ENCODE data around the gene GFI1B.

DNA sequence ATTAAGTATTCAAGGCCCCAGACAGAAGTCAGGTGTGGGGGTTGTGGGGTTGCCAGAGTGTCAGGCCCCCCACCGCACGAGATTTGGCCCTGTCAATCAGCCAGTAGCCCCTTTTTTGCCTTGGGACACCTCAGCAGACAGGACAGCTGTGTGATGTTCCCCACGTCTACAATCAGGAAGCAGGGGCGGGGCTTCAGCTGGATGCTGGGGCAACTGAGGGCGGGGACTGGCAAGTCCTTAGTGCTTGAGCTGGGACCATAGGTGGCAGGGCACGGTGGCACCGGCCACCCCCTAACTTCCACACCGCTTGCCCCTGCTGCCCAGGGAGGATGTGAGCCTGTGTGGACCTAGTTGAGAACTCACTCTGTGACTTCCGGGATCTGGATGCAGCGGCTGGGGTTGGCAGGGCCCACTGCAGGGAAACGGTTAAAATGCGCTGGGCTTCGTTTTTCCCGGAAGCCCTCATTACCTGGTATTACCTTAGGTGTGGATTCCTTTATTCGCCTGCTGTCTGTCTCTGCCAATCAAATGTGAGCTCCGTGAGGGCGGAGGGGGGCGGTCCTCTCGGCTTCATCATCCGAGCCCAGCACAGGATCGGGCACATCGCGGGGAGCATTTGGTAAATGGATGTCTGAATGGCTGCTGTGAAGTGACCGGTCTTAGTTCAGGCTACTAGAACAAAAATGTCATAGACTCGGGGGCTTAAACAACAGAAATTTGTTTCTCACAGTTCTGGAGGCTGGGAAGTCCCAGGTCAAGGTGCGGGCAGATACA is 44.8 kb downstream of the GFI1B start:
- TF ChIP-seq EZH2 (conservative IDR thresholded peaks at IDR 0.05; ENCODE audit: low read depth, low read length) (no peak), ZNF274 (CRISPR knock-in tag; IDR thresholded peaks at IDR 0.05) (no peak), ZNF333 (CRISPR knock-in tag; IDR thresholded peaks at IDR 0.05; ENCODE audit: borderline replicate concordance) (no peak), RNF219 (CRISPR knock-in tag; IDR thresholded peaks at IDR 0.05) (no peak), ESRRA (CRISPR knock-in tag; IDR thresholded peaks at IDR 0.05; ENCODE audit: low read depth) (no peak), GABPA (IDR thresholded peaks at IDR 0.05; ENCODE audit: low read depth, low read length) (no peak), GABPA (CRISPR knock-in tag; IDR thresholded peaks at IDR 0.05; ENCODE audit: low read depth) (no peak), SRF (IDR thresholded peaks at IDR 0.05; ENCODE audit: low read depth, low read length) (no peak), ZBTB38 (CRISPR knock-in tag; IDR thresholded peaks at IDR 0.05) (no peak), ZNF567 (CRISPR knock-in tag; IDR thresholded peaks at IDR 0.05; ENCODE audit: borderline replicate concordance) (no peak), ZNF768 (CRISPR knock-in tag; IDR thresholded peaks at IDR 0.05) (no peak), RAD21 (CRISPR knock-in tag; IDR thresholded peaks at IDR 0.05) (no peak), ZNF816 (CRISPR knock-in tag; IDR thresholded peaks at IDR 0.05; ENCODE audit: borderline replicate concordance) (no peak), MEIS2 (CRISPR knock-in tag; IDR thresholded peaks at IDR 0.05) (no peak)
- TF ChIP-seq, protein P1, sequence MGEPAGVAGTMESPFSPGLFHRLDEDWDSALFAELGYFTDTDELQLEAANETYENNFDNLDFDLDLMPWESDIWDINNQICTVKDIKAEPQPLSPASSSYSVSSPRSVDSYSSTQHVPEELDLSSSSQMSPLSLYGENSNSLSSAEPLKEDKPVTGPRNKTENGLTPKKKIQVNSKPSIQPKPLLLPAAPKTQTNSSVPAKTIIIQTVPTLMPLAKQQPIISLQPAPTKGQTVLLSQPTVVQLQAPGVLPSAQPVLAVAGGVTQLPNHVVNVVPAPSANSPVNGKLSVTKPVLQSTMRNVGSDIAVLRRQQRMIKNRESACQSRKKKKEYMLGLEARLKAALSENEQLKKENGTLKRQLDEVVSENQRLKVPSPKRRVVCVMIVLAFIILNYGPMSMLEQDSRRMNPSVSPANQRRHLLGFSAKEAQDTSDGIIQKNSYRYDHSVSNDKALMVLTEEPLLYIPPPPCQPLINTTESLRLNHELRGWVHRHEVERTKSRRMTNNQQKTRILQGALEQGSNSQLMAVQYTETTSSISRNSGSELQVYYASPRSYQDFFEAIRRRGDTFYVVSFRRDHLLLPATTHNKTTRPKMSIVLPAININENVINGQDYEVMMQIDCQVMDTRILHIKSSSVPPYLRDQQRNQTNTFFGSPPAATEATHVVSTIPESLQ (CRISPR knock-in tag; conservative IDR thresholded peaks at IDR 0.05) = no peak

Data from HepG2 (cell line).